HG03097 (cell line): ENCODE data around the gene CYB5A.

Experiments used
- ATAC-seq: cut with Tn5 transposase; IDR thresholded peaks from one replicate; pipeline ENCODE4 v1.9.1; 2021; ENCODE audit not compliant: unreplicated experiment, low FRiP score

The CYB5A gene

GRCh38 chr18:74221081-74221480 is 70.7 kb downstream of the CYB5A start:
- no peak for ATAC-seq

- no peak for ATAC-seq
Observed at GRCh38 chr18:74219056-74219455, 72.7 kb downstream of the CYB5A start.

- ATAC-seq: no peak
Observed at GRCh38 chr18:74217476-74218143, 74.2 kb downstream of the CYB5A start.

GRCh38 chr18:74216661-74217110 is 75.1 kb downstream of the CYB5A start:
- no peak for ATAC-seq

GRCh38 chr18:74215863-74216262 is 75.9 kb downstream of the CYB5A start:
- ATAC-seq: no peak

GRCh38 chr18:74213429-74213828 is 78.3 kb downstream of the CYB5A start:
- no peak for ATAC-seq

GRCh38 chr18:74204526-74205152 is 87.1 kb downstream of the CYB5A start:
- no peak for ATAC-seq

- ATAC-seq: no peak
Observed at GRCh38 chr18:74203811-74204210, 88.0 kb downstream of the CYB5A start.
